Activated T-helper 17 cell treated with anti-CD3 and anti-CD28 coated beads, Interleukin-2, amount 50 U/mL, for 72 hours (primary cell): Measurements from ENCODE around the gene PDS5B. TPM values are rescaled to one million over a fixed set of nuclear protein-coding genes. Genes with fewer than 3 reads are reported as not detected.
"Not testable (repeated sequence)": the region's sequence is repeated elsewhere in the genome, so short reads cannot be mapped to it uniquely, and the experiment has no call there.

Source experiments
- ATAC-seq: fragments of 150-1000 bp; cut with Tn5 transposase; replicated peaks from 2 replicates; pipeline ENCODE4 v1.10.0; 2021; ENCODE audit warnings: mild to moderate bottlenecking, moderate library complexity
- H3K27ac Mint-ChIP-seq: one replicate; pipeline ENCODE4 v1.8.0; 2022; ENCODE audit warnings: mixed read lengths
- H3K27me3 Mint-ChIP-seq: one replicate; pipeline ENCODE4 v1.8.0; 2022; ENCODE audit warnings: mixed read lengths
- H3K36me3 Mint-ChIP-seq: one replicate; pipeline ENCODE4 v1.8.0; 2022; ENCODE audit warnings: low read depth, mild to moderate bottlenecking, mixed read lengths
- H3K4me1 Mint-ChIP-seq: one replicate; pipeline ENCODE4 v1.8.0; 2022; ENCODE audit warnings: mixed read lengths
- H3K4me3 Mint-ChIP-seq: one replicate; pipeline ENCODE4 v1.8.0; 2022; ENCODE audit warnings: mild to moderate bottlenecking, mixed read lengths
- H3K9me3 Mint-ChIP-seq: one replicate; pipeline ENCODE4 v1.8.0; 2022; ENCODE audit warnings: mixed read lengths
- total RNA-seq, 2 donors: library from RNA; stranded (reverse); gene quantifications; one replicate each; pipeline ENCODE4 v1.2.3, GENCODE V29; 2022

PDS5B gene, protein sequence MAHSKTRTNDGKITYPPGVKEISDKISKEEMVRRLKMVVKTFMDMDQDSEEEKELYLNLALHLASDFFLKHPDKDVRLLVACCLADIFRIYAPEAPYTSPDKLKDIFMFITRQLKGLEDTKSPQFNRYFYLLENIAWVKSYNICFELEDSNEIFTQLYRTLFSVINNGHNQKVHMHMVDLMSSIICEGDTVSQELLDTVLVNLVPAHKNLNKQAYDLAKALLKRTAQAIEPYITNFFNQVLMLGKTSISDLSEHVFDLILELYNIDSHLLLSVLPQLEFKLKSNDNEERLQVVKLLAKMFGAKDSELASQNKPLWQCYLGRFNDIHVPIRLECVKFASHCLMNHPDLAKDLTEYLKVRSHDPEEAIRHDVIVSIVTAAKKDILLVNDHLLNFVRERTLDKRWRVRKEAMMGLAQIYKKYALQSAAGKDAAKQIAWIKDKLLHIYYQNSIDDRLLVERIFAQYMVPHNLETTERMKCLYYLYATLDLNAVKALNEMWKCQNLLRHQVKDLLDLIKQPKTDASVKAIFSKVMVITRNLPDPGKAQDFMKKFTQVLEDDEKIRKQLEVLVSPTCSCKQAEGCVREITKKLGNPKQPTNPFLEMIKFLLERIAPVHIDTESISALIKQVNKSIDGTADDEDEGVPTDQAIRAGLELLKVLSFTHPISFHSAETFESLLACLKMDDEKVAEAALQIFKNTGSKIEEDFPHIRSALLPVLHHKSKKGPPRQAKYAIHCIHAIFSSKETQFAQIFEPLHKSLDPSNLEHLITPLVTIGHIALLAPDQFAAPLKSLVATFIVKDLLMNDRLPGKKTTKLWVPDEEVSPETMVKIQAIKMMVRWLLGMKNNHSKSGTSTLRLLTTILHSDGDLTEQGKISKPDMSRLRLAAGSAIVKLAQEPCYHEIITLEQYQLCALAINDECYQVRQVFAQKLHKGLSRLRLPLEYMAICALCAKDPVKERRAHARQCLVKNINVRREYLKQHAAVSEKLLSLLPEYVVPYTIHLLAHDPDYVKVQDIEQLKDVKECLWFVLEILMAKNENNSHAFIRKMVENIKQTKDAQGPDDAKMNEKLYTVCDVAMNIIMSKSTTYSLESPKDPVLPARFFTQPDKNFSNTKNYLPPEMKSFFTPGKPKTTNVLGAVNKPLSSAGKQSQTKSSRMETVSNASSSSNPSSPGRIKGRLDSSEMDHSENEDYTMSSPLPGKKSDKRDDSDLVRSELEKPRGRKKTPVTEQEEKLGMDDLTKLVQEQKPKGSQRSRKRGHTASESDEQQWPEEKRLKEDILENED (N-terminal part only)
- 10 to 100 TPM; 55.6 to 62.2 TPM for total RNA-seq

GRCh38 chr13:32586080-32586900 lies at the start of gene PDS5B:
Gene PDS5B (plus strand): TSS chr13:32586452. CDS start chr13:32648773, 62,321 bp downstream.
- Mint-ChIP-seq H3K27me3 (no peaks in the 10 kb centered on the region), H3K36me3 (peaks cover 8% of the 10 kb centered on the region)
- ATAC-seq: peak; percentile 94

DNA sequence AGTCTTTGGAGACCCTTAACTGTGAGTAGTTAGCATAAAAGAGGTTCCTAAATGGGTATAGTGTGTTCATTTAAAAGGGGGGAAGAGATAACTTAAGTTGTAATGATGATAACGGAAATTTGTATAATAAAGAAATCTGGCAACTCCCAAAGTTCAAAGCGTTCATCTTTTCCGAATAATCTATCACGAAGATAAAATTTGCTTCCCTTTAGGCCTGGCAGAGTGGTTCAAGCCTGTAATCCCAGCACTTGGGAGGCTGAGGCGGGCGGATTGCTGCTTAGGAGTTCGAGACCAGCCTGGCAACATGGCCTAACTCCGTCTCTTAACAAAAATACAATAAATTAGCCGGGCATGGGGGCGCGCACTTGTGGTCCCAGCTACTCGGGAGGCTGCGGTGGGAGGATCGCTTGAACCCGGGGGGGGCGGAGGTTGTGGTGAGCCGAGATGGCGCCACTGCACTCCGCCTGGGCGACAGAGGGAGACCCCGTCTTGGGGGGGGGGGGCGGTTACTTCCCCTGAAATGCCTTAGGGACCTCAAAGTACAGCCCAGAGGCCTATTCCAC lies 48.6 kb upstream of the PDS5B start:
- Mint-ChIP-seq H3K27ac (peak overlapping the region; percentile 99), H3K36me3 (peaks cover 58% of the 10 kb centered on the region), H3K4me1 (peaks cover 32% of the 10 kb centered on the region)

More at GRCh38 chr13:32586080-32586900, at the start of gene PDS5B:
- Mint-ChIP-seq H3K4me1 (peaks cover 33% of the 10 kb centered on the region), H3K27ac (peak within 1 kb of the TSS; percentile 92), H3K4me3 (peak within 1 kb of the TSS; percentile 92), H3K9me3 (no peaks in the 10 kb centered on the region)

DNA sequence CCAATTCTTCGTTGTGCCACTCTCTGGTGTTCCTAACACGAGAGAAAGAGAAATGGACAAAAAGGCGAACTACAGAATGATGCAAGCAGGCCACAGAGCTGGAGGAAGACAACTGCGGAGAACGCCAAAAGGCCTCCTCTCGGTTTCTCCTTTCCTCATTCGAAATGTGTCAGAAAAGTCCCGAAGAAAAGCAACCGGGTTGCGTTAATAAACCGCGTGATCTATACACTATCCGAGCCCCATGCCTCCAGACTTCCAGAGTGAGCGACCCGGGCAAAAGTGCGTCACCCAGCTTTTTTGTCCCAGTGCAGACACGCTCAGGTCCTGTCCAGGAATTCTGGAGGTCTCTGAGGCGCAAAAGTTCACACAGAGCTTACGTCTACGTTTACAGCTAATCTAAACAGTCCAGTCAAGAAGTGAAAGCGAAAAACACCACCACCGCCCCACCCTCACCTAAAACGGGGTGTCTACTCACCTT lies 48.1 kb upstream of the PDS5B start:
- Mint-ChIP-seq H3K4me1 (peaks cover 31% of the 10 kb centered on the region), H3K36me3 (peaks cover 54% of the 10 kb centered on the region), H3K27me3 (peaks cover 4% of the 10 kb centered on the region), H3K4me3 (peak overlapping the region; percentile 97), H3K9me3 (no peaks in the 10 kb centered on the region), H3K27ac (peak overlapping the region; percentile 99)
- ATAC-seq: peak; percentile 80

More for the DNA sequence above, 48.6 kb upstream of the PDS5B start:
- ATAC-seq: peak; percentile 7
- Mint-ChIP-seq H3K9me3 (no peaks in the 10 kb centered on the region), H3K4me3 (peak overlapping the region; percentile 97), H3K27me3 (peaks cover 4% of the 10 kb centered on the region)

DNA sequence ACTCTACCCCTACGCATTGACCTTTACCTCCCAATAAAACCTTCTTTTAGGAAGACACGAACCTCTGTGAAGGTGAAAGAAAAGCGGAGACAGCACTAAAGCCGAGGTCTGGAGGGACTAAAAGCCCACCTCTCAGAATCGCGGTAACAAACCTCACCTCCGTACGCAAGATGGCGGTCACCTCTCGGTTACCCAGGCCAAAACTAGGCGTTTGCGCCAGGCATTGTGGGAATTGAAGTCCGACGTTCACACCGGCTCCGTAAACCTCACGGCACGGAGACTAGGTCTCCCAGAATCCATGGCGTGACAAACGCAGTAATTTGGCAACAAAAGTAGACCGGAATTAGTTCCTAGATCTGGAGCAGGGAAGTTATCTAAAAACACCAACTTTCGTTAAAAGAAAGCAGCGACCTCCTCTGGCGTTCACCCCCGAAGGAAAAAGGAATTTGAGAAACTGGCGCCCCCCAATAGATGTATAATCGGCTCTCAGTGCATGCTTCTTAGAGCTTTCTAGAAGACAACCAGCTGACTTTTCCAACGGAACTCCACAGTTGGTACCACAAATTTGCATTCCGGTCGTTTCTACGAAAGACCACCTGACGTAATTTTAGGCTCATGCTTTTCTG lies 47.5 kb upstream of the PDS5B start, which contains the start of gene N4BP2L2:
Gene N4BP2L2, minus strand, starts transcription at position 175 of the 626 bp plus-strand sequence. CDS start 1,768 bp downstream, outside the sequence.
- peak within 1 kb of the TSS; percentile 99 for H3K27ac Mint-ChIP-seq
- peaks cover 48% of the 10 kb centered on the region for H3K36me3 Mint-ChIP-seq
- peaks cover 26% of the 10 kb centered on the region for H3K4me1 Mint-ChIP-seq
- H3K27me3 Mint-ChIP-seq: peaks cover 4% of the 10 kb centered on the region
- peak within 1 kb of the TSS; percentile 97 for H3K4me3 Mint-ChIP-seq
- no peaks in the 10 kb centered on the region for H3K9me3 Mint-ChIP-seq
- ATAC-seq: peak; percentile 88

DNA sequence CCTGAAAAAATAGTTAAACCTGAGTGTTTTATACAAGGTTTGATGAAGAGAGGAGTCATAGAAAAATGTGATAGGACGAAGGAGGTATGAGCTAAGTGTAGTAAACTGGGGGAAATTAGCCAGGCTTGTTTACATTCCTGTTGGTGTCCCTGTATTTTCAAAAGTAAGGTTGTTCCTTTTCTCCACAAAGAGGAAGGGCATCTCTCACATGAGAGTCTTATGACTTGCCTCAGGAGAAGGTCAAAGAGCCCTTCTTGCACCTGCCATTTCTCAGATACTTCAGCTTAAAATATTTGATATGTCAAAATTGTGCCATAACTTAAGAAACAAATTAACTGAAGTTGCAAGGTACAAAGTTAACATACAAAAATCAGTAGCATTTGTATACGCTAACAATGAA lies 44.0 kb upstream of the PDS5B start:
- H3K27ac Mint-ChIP-seq: no peak overlapping the region
- H3K36me3 Mint-ChIP-seq: peaks cover 16% of the 10 kb centered on the region
- H3K9me3 Mint-ChIP-seq: no peaks in the 10 kb centered on the region
- H3K4me1 Mint-ChIP-seq: no peaks in the 10 kb centered on the region
- peaks cover 4% of the 10 kb centered on the region for H3K27me3 Mint-ChIP-seq
- ATAC-seq: no peak
- no peak overlapping the region for H3K4me3 Mint-ChIP-seq

- ATAC-seq: no peak
- peaks cover 4% of the 10 kb centered on the region for H3K27me3 Mint-ChIP-seq
- H3K4me3 Mint-ChIP-seq: no peak overlapping the region
- no peaks in the 10 kb centered on the region for H3K4me1 Mint-ChIP-seq
- no peak overlapping the region for H3K27ac Mint-ChIP-seq
- H3K9me3 Mint-ChIP-seq: no peaks in the 10 kb centered on the region
- no peaks in the 10 kb centered on the region for H3K36me3 Mint-ChIP-seq
Measured at GRCh38 chr13:32545083-32545482, 41.2 kb upstream of the PDS5B start.

DNA sequence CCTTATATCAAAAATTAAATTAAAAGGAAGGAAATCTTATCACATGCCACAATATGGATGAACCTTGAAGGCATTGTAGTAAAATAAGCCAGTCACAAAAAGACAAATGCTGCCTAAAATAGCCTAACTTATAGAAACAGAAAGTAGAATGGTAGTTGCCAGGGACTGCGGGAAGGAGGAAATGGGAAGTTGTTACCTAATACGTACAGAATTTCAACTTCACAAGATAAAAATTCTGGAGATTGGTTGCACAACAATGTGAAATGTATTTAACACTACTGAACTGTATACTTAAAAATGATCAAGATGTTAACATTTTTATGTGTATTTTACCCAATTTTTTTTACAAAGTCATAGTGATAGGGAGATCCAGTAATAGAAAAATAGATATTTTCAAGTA lies 37.4 kb upstream of the PDS5B start:
- Mint-ChIP-seq H3K27ac (no peak overlapping the region), H3K36me3 (no peaks in the 10 kb centered on the region), H3K4me3 (no peak overlapping the region), H3K27me3 (no peaks in the 10 kb centered on the region), H3K9me3 (no peaks in the 10 kb centered on the region), H3K4me1 (no peaks in the 10 kb centered on the region)
- no peak for ATAC-seq

- Mint-ChIP-seq H3K27me3 (no peaks in the 10 kb centered on the region), H3K27ac (no peak overlapping the region), H3K4me1 (no peaks in the 10 kb centered on the region), H3K9me3 (no peaks in the 10 kb centered on the region), H3K36me3 (no peaks in the 10 kb centered on the region), H3K4me3 (no peak overlapping the region)
- ATAC-seq: no peak
Measured at GRCh38 chr13:32549788-32550187, 36.5 kb upstream of the PDS5B start.

DNA sequence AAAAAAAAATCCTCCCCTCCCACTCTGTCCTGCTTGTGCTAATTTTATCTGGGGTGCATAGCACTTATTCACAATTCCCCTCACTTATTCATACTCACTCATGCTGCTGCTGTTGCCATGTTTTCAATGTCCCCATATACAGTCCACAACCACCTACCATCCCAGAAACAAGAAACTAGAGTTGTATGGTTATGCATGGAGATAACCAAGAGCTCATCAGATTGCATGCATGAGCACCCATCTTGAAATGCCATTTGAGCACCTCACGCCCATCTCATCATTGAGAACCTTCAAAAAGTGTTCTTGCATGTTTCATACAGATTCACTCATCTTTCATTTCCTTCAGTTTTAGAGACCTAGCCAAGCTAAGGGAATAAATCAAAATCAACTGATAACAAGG lies 32.5 kb upstream of the PDS5B start:
- Mint-ChIP-seq H3K36me3 (no peaks in the 10 kb centered on the region), H3K4me1 (no peaks in the 10 kb centered on the region), H3K9me3 (no peaks in the 10 kb centered on the region), H3K27me3 (no peaks in the 10 kb centered on the region), H3K27ac (no peak overlapping the region), H3K4me3 (no peak overlapping the region)
- no peak for ATAC-seq

DNA sequence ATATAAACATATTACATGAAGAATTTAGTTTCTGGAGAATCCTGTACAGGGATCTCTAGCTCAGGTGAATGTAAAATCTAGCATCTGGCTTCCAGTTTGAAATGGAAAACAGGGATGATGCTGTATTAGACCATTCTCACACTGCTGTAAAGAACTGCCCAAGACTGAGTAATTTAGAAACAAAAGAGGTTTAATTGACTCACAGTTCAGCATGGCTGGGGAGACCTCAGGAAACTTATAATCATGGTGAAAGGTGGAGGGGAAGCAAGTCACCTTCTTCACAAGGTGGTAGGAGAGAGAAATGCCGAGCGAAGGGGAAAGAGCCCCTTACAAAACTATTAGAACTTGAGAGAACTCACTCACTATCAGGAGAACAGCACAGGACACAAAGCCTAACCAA lies 30.6 kb upstream of the PDS5B start:
- peaks cover 3% of the 10 kb centered on the region for H3K9me3 Mint-ChIP-seq
- no peak overlapping the region for H3K27ac Mint-ChIP-seq
- H3K4me1 Mint-ChIP-seq: peaks cover 1% of the 10 kb centered on the region
- H3K36me3 Mint-ChIP-seq: no peaks in the 10 kb centered on the region
- peaks cover 2% of the 10 kb centered on the region for H3K27me3 Mint-ChIP-seq
- H3K4me3 Mint-ChIP-seq: no peak overlapping the region
- peak; percentile 67 for ATAC-seq

DNA sequence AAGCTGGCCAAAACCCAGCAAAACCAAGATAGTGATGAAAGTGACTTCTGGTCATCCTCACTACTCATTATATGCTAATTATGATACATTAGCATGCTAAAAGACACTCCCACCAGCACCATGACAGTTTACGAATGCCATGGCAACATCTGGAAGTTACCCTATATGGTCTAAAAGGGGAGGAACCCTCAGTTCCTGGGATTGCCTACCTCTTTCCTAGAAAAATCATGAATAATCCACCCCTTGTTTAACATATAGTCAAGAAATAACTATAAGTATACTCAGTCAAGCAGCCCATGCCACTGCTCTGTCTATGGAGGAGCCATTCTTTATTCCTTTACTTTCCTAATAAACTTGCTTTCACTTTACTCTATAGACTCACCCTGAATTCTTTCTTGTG lies 25.4 kb upstream of the PDS5B start:
- not testable (repeated sequence) for ATAC-seq, H3K9me3 Mint-ChIP-seq, H3K36me3 Mint-ChIP-seq, H3K4me1 Mint-ChIP-seq, H3K27me3 Mint-ChIP-seq, H3K27ac Mint-ChIP-seq, H3K4me3 Mint-ChIP-seq

GRCh38 chr13:32575687-32576086 lies 10.6 kb upstream of the PDS5B start:
- not testable (repeated sequence) for H3K4me1 Mint-ChIP-seq, H3K9me3 Mint-ChIP-seq, H3K27ac Mint-ChIP-seq, ATAC-seq, H3K27me3 Mint-ChIP-seq, H3K36me3 Mint-ChIP-seq, H3K4me3 Mint-ChIP-seq

DNA sequence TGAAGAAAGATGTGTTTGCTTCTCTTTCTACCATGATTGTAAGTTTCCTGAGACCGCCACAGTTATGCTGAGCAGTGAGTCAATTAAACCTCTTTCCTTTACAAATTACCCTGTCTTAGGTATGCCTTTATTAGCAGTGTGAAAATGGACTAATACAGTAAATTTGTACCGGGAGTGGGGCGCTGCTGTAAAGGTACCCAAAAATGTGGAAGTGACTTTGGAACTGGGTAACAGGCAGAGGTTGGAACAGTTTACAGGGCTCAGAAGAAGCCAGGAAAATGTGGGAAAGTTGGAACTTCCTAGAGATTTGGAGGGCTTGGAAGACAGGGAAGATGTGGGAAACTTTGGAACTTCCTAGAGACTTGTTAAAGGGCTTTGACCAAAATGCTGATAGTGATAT lies 9.2 kb upstream of the PDS5B start:
- Mint-ChIP-seq H3K27ac (no peak overlapping the region), H3K27me3 (no peaks in the 10 kb centered on the region), H3K4me1 (no peaks in the 10 kb centered on the region), H3K9me3 (no peaks in the 10 kb centered on the region), H3K4me3 (no peak overlapping the region), H3K36me3 (no peaks in the 10 kb centered on the region)
- ATAC-seq: no peak
